ENCODE measurements around the gene LYSET. TPM values are rescaled to one million over a fixed set of nuclear protein-coding genes. Genes with fewer than 3 reads are reported as not detected.

The LYSET gene
- total and polyA plus RNA-seq, 9 of the 15 experiments (the other 6 are each of a cell fraction or from before 2014, with no cell fraction given) = 7.6 to 36.6 (median 15.9) TPM

DNA sequence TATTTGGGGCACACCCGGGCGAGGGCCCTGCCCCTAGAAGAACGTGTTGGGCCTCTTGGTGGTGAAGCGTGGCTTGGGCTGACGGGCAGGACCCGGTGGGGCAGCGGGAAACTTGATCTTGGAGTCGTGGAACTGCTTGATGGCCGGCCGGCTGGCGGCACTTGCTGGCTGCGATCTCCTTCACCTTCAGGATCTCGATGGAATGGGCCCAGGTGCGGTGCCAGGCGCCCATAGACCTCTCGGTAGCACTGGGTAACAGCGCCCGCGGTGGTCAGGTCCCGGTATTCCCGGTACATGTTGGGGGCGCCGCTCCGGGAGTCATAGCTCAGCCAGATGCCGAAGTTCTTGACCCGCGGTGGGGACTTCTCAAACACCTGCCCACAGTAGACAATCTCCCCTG is 38.4 kb downstream of the LYSET start:
- Histone ChIP-seq H3K4me1 (replicated peaks in 1 of 2; ENCODE audit: control insufficient read depth in 2 of 2, insufficient read depth in 2 of 2, low read length in 2 of 2) (no peaks in the 10 kb centered on the region), H3K36me3 (ENCODE audit: control insufficient read depth, insufficient read depth, low read length) (peaks cover 51% of the 10 kb centered on the region; the same call in 2 of the 3 replicates), H4K20me1 (replicated peaks; ENCODE audit: control insufficient read depth, insufficient read depth, low read length) (no peaks in the 10 kb centered on the region), H3K79me2 (ENCODE audit: control insufficient read depth, insufficient read depth, low read length) (no peaks in the 10 kb centered on the region), H3K9ac (ENCODE audit: insufficient read depth in 1 of 2, low read depth in 2 of 2, low read length in 2 of 2) (no peak overlapping the region), H3K4me3 (no peak overlapping the region), H3K27ac (ENCODE audit: extremely low read depth, low read depth, low read length) (no peak overlapping the region), H3K4me2 (ENCODE audit: insufficient read depth, low read length) (no peak overlapping the region), H3K9me1 (ENCODE audit: control insufficient read depth, insufficient read depth, low read length) (no peaks in the 10 kb centered on the region), H3K27me3 (ENCODE audit: control insufficient read depth in 2 of 2, insufficient read depth in 2 of 2, low read length in 2 of 2) (no peaks in the 10 kb centered on the region), H3K9me3 (replicated peaks; ENCODE audit: control insufficient read depth, insufficient read depth, low read depth, low read length) (no peaks in the 10 kb centered on the region), H2AFZ (ENCODE audit: low read depth, low read length) (no peak overlapping the region)
- POLR2A ChIA-PET = no interaction called here
- CTCF ChIA-PET (ENCODE audit: low intra/inter-chr PET ratio) = no interaction called here
- TF ChIP-seq MCM2 (IDR thresholded peaks at IDR 0.05; ENCODE audit: low read depth) (no peak), TEAD1 (CRISPR knock-in tag; IDR thresholded peaks at IDR 0.05) (no peak), SIRT6 (IDR thresholded peaks at IDR 0.05; ENCODE audit: low read depth, low read length) (no peak), NCOA6 (IDR thresholded peaks at IDR 0.05) (no peak)
- no peak for FAIRE-seq
- BruUV-seq (replicated peaks) = no TSS peak
- 96% methylated on average over 7 of the region's 27 CpGs for WGBS (ENCODE audit: insufficient coverage, low coverage, missing lambda C conversion rate)
- in situ Hi-C loops (cut with MboI) = no loop called here
- intact Hi-C loops (cut with micrococcal nuclease) = no loop called here
- no peak for DNase-seq (ENCODE audit: extremely low read depth in 1 of 4, low spot score in 3 of 4)
- no peak for ATAC-seq

- Histone ChIP-seq H2AFZ (ENCODE audit: low read depth, low read length) (no peak overlapping the region), H3K27me3 (ENCODE audit: control insufficient read depth in 2 of 2, insufficient read depth in 2 of 2, low read length in 2 of 2) (no peaks in the 10 kb centered on the region), H3K4me3 (no peak overlapping the region), H3K9ac (ENCODE audit: insufficient read depth in 1 of 2, low read depth in 2 of 2, low read length in 2 of 2) (no peak overlapping the region), H3K79me2 (ENCODE audit: control insufficient read depth, insufficient read depth, low read length) (no peaks in the 10 kb centered on the region), H3K4me1 (replicated peaks in 1 of 2; ENCODE audit: control insufficient read depth in 2 of 2, insufficient read depth in 2 of 2, low read length in 2 of 2) (peaks cover 0 to 4% of the 10 kb centered on the region in 2 experiments; a peak in 1 of 5 replicates), H3K36me3 (ENCODE audit: control insufficient read depth, insufficient read depth, low read length) (peaks cover 32% of the 10 kb centered on the region; the same call in 2 of the 3 replicates), H4K20me1 (replicated peaks; ENCODE audit: control insufficient read depth, insufficient read depth, low read length) (no peaks in the 10 kb centered on the region), H3K9me1 (ENCODE audit: control insufficient read depth, insufficient read depth, low read length) (no peaks in the 10 kb centered on the region), H3K9me3 (replicated peaks; ENCODE audit: control insufficient read depth, insufficient read depth, low read depth, low read length) (no peaks in the 10 kb centered on the region), H3K27ac (ENCODE audit: extremely low read depth, low read depth, low read length) (no peak overlapping the region), H3K4me2 (ENCODE audit: insufficient read depth, low read length) (no peak overlapping the region)
- in situ Hi-C loops (cut with MboI) (no loop called here), intact Hi-C loops (cut with micrococcal nuclease) (no loop called here)
- BruUV-seq (replicated peaks) = TSS peak; percentile 45
- DNase-seq (ENCODE audit: extremely low read depth in 1 of 4, low spot score in 3 of 4) = no peak
- ChIA-PET CTCF (ENCODE audit: low intra/inter-chr PET ratio) (no interaction called here), POLR2A (interaction anchor here (0.6 to 1.0 kb wide), 2 partner anchors 19 to 49 kb away, joined by 3 read pairs; no protein-coding TSS in a partner anchor)
- no peak for FAIRE-seq
- ATAC-seq = no peak
- 74% methylated on average over 8 of the region's 8 CpGs for WGBS (ENCODE audit: insufficient coverage, low coverage, missing lambda C conversion rate)
- no peak for TF ChIP-seq TEAD1 (CRISPR knock-in tag; IDR thresholded peaks at IDR 0.05)
- TF ChIP-seq ZNF24 (IDR thresholded peaks at IDR 0.05) = no peak
- peak; percentile 30; the same call in 1 of the 2 replicates for TF ChIP-seq ZNF316 (IDR thresholded peaks at IDR 0.05)
- TF ChIP-seq ZNF384 (IDR thresholded peaks at IDR 0.05; ENCODE audit: low read depth, low read length) = no peak
- TF ChIP-seq PRPF4 (IDR thresholded peaks at IDR 0.05; ENCODE audit: insufficient read depth, low read depth, low read length, poor library complexity, severe bottlenecking) = no peak
- TF ChIP-seq KAT2B (IDR thresholded peaks at IDR 0.05; ENCODE audit: low read depth, low read length) = no peak
- TF ChIP-seq YBX1 (IDR thresholded peaks at IDR 0.05) = no peak
- TF ChIP-seq ZNF57 (CRISPR knock-in tag; IDR thresholded peaks at IDR 0.05) = no peak
- TF ChIP-seq C11orf30 (IDR thresholded peaks at IDR 0.05; ENCODE audit: low read depth) = peak; percentile 39; the same call in 1 of the 2 replicates
- TF ChIP-seq, protein P1, sequence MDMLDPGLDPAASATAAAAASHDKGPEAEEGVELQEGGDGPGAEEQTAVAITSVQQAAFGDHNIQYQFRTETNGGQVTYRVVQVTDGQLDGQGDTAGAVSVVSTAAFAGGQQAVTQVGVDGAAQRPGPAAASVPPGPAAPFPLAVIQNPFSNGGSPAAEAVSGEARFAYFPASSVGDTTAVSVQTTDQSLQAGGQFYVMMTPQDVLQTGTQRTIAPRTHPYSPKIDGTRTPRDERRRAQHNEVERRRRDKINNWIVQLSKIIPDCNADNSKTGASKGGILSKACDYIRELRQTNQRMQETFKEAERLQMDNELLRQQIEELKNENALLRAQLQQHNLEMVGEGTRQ (CRISPR knock-in tag; IDR thresholded peaks at IDR 0.05) = no peak
- TF ChIP-seq TAF9B (IDR thresholded peaks at IDR 0.05; ENCODE audit: partially characterized antibody) = no peak
Measured at GRCh38 chr14:93228550-93228949, 43.4 kb downstream of the LYSET start.

Data from K562 (cell line).